Panc1 (cell line): ENCODE measurements around the gene ATP2A2.

Source experiments
- POLR2AphosphoS5 ChIP-seq: IDR thresholded peaks from 2 replicates; pipeline ENCODE4 v1.6.1; 2012; ENCODE audit warnings: mild to moderate bottlenecking, low read depth, low read length, moderate library complexity
- REST ChIP-seq, 2 experiments: IDR thresholded peaks; 2 replicates each; pipeline ENCODE4 v1.6.1; 2011 to 2012; ENCODE audit warnings: low read depth in 2 of 2, control low read depth in 1 of 2, low read length in 1 of 2, mild to moderate bottlenecking in 1 of 2, moderate library complexity in 1 of 2; ENCODE audit not compliant: insufficient read depth in 1 of 2
- TCF7L2 ChIP-seq: IDR thresholded peaks from 2 replicates; pipeline ENCODE4 v1.6.1; 2011; ENCODE audit warnings: mild to moderate bottlenecking, low read depth, low read length, inconsistent platforms
- TF ChIP-seq, protein P1 (sequence below): fragments of 450-650 bp; IDR thresholded peaks from 2 replicates; pipeline ENCODE4 v1.5.1; 2017; ENCODE audit warnings: mild to moderate bottlenecking

GRCh38 chr12:110343114-110343513 lies 62.1 kb downstream of the ATP2A2 start:
- TF ChIP-seq, protein P1, sequence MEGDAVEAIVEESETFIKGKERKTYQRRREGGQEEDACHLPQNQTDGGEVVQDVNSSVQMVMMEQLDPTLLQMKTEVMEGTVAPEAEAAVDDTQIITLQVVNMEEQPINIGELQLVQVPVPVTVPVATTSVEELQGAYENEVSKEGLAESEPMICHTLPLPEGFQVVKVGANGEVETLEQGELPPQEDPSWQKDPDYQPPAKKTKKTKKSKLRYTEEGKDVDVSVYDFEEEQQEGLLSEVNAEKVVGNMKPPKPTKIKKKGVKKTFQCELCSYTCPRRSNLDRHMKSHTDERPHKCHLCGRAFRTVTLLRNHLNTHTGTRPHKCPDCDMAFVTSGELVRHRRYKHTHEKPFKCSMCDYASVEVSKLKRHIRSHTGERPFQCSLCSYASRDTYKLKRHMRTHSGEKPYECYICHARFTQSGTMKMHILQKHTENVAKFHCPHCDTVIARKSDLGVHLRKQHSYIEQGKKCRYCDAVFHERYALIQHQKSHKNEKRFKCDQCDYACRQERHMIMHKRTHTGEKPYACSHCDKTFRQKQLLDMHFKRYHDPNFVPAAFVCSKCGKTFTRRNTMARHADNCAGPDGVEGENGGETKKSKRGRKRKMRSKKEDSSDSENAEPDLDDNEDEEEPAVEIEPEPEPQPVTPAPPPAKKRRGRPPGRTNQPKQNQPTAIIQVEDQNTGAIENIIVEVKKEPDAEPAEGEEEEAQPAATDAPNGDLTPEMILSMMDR = no peak
- TF ChIP-seq REST (IDR thresholded peaks at IDR 0.05; ENCODE audit: insufficient read depth in 1 of 2, low read depth in 2 of 2, low read length in 1 of 2) = no peak
- no peak for TF ChIP-seq POLR2AphosphoS5
- no peak for TF ChIP-seq TCF7L2
